Naive thymus-derived CD8-positive, alpha-beta T cell (primary cell): Measurements from ENCODE around the gene CTSF. TPM values are rescaled to one million over a fixed set of nuclear protein-coding genes. Genes with fewer than 3 reads are reported as not detected.
"Not testable (repeated sequence)": the region's sequence is repeated elsewhere in the genome, so short reads cannot be mapped to it uniquely, and the experiment has no call there.

ENCODE experiments used
- ATAC-seq, 2 donors: fragments of 150-1000 bp; cut with Tn5 transposase in 1 of 2; sonication (Bioruptor Pico), chemical (Tn5 transposase) in 1 of 2; 1 replicate in 1 of 2; 2 replicates in 1 of 2; pipeline ENCODE4 v1.10.0; 2021; ENCODE audit warnings: mild to moderate bottlenecking in 2 of 2, moderate library complexity in 2 of 2
- POLR2A ChIA-PET: fragments of 350-600 bp; sonication (Branson Sonifier 250); formaldehyde crosslinking; loops from one replicate; lab custom pipeline; 2021; ENCODE audit warnings: antibody characterized with exemption; lab: Charles Lee
- DNase-seq, 10 donors: peaks; one replicate each; pipeline versions ENCODE4 v3.0.0 to v3.0.0-alpha.2; 2020 to 2022
- H3K27ac Mint-ChIP-seq, 10 donors: one replicate each; pipeline ENCODE4 v1.8.0; 2020 to 2022; ENCODE audit warnings: mild to moderate bottlenecking in 10 of 10, mixed read lengths in 10 of 10, moderate library complexity in 4 of 10, inconsistent platforms in 1 of 10
- H3K27me3 Mint-ChIP-seq, 5 donors: one replicate each; pipeline ENCODE4 v1.8.0; 2021 to 2022; ENCODE audit warnings: mixed read lengths in 5 of 5
- H3K36me3 Mint-ChIP-seq, 3 donors: one replicate each; pipeline ENCODE4 v1.8.0; 2020 to 2022; ENCODE audit warnings: mixed read lengths in 3 of 3, mild to moderate bottlenecking in 2 of 3, inconsistent platforms in 1 of 3
- H3K4me1 Mint-ChIP-seq, 4 donors: one replicate each; pipeline ENCODE4 v1.8.0; 2021 to 2022; ENCODE audit warnings: mixed read lengths in 4 of 4
- H3K4me3 Mint-ChIP-seq, 10 donors: one replicate each; pipeline ENCODE4 v1.8.0; 2020 to 2022; ENCODE audit warnings: mild to moderate bottlenecking in 10 of 10, mixed read lengths in 10 of 10, moderate library complexity in 6 of 10, inconsistent platforms in 1 of 10
- H3K9me3 Mint-ChIP-seq, 9 donors: one replicate each; pipeline ENCODE4 v1.8.0; 2020 to 2022; ENCODE audit warnings: mixed read lengths in 9 of 9, mild to moderate bottlenecking in 3 of 9, inconsistent platforms in 1 of 9, moderate library complexity in 1 of 9
- polyA plus RNA-seq, 3 donors: library from polyadenylated mRNA; unstranded; fragments of 300-500 nt; fragmentation: Illumina TruSeq; gene quantifications; one replicate each; pipeline ENCODE4 v1.2.3, GENCODE V29; 2021
- total RNA-seq, 8 experiments: library from RNA in 2 of 8; stranded (reverse) in 2 of 8; gene quantifications; one replicate each; pipeline ENCODE4 v1.2.3 and lab custom pipeline; 2021 to 2026

CTSF gene
- total and polyA plus RNA-seq, 5 experiments from 2014 or later: 25.1 to 58.4 (median 40.9) TPM

DNA sequence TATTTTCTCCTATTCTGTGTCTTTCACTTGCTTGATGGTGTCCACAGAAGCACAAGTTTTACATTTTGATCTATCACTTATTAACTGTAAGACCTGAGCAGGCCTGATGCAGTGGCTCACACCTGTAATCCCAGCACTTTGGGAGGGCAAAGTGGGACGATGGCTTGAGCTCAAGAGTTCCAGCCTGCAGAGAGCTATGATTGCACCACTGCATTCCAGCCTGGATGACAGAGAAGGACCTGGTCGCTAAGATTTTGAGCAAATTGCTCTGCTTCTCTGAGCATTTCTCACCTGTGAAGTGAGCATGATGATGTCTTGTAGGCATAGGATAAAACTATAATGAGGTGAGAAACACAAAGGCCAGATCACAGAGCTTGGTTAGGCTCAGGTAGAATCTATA is 17.7 kb upstream of the CTSF start:
- Mint-ChIP-seq H3K36me3 (peaks cover 0 to 1% (median 0%) of the 10 kb centered on the region in 3 donors), H3K27ac (no peak overlapping the region), H3K27me3 (peaks cover 0 to 2% (median 0%) of the 10 kb centered on the region in 5 donors), H3K4me1 (no peaks in the 10 kb centered on the region), H3K9me3 (peaks cover 0 to 14% (median 8%) of the 10 kb centered on the region in 9 donors), H3K4me3 (no peak overlapping the region)
- POLR2A ChIA-PET: no interaction called here
- no peak for DNase-seq
- no peak for ATAC-seq

DNA sequence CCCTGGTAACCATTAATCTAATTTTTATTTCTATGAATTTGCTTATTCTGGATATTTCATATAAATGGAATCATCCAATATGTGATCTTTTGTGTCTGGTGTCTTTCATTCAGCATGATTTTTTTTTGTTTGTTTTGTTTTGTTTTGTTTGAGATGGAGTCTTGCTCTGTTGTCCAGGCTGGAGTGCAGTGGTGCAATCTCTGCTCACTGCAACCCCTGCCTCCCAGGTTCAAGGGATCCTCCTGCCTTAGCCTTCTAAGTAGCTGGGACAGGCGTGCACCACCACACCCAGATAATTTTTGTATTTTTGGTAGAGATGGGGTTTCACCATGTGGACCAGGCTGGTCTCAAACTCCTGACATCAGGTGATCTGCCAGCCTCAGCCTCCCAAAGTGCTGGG is 17.0 kb upstream of the CTSF start:
- ATAC-seq, POLR2A ChIA-PET, H3K4me3 Mint-ChIP-seq, DNase-seq, H3K27me3 Mint-ChIP-seq, H3K36me3 Mint-ChIP-seq, H3K27ac Mint-ChIP-seq, H3K4me1 Mint-ChIP-seq: not testable (repeated sequence)
- H3K9me3 Mint-ChIP-seq: peaks cover 0 to 14% (median 8%) of the 10 kb centered on the region in 9 donors

- H3K4me3 Mint-ChIP-seq, H3K27ac Mint-ChIP-seq, DNase-seq, H3K36me3 Mint-ChIP-seq, ATAC-seq, POLR2A ChIA-PET, H3K27me3 Mint-ChIP-seq: not testable (repeated sequence)
- H3K9me3 Mint-ChIP-seq: peaks cover 0 to 14% (median 8%) of the 10 kb centered on the region in 9 donors
- peaks cover 6 to 14% (median 9%) of the 10 kb centered on the region in 4 donors for H3K4me1 Mint-ChIP-seq
These were observed 14.2 kb upstream of the CTSF start for GRCh38 chr11:66582565-66583147.

DNA sequence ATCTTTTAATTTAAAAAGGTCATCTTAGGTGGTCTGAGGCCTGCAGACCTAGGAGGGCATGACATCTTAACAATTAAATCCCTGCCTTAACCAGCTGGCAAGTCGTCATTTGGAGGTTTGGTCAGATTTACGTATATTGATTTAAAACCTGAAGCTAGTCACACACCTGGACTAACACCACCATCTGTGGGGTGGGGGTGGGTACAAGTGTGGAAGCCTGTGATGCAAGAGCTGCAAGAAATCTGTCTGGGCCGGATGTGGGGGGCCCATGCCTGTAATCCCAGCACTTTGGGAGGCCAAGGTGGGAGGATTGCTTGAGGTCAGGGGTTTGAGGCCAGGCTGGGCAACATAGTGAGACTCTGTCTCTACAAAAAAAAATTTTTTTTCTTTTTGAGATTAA is 12.9 kb upstream of the CTSF start:
- ATAC-seq: no peak
- DNase-seq: no peak
- Mint-ChIP-seq H3K36me3 (peaks cover 0 to 1% (median 0%) of the 10 kb centered on the region in 3 donors), H3K4me3 (no peak overlapping the region), H3K27ac (peak overlapping the region in 1 of 10 donors; percentile 15), H3K4me1 (peaks cover 6 to 14% (median 9%) of the 10 kb centered on the region in 4 donors), H3K27me3 (peaks cover 0 to 8% (median 6%) of the 10 kb centered on the region in 5 donors), H3K9me3 (peaks cover 0 to 14% (median 8%) of the 10 kb centered on the region in 9 donors)
- POLR2A ChIA-PET: interaction anchor here (1.1 to 3.4 kb wide), 2 partner anchors 58 to 97 kb away, joined by 3 to 46 read pairs; partner anchors contain the start of gene RBM4B

GRCh38 chr11:66580803-66581202 is 12.4 kb upstream of the CTSF start:
- Mint-ChIP-seq H3K36me3 (peaks cover 0 to 1% (median 0%) of the 10 kb centered on the region in 3 donors), H3K27ac (peak overlapping the region in 1 of 10 donors; percentile 15), H3K27me3 (peaks cover 0 to 10% (median 8%) of the 10 kb centered on the region in 5 donors), H3K4me1 (peaks cover 6 to 14% (median 9%) of the 10 kb centered on the region in 4 donors), H3K4me3 (no peak overlapping the region), H3K9me3 (peaks cover 0 to 14% (median 8%) of the 10 kb centered on the region in 9 donors)
- POLR2A ChIA-PET: interaction anchor here (1.1 to 3.4 kb wide), 2 partner anchors 58 to 98 kb away, joined by 3 to 46 read pairs; partner anchors contain the start of gene RBM4B
- DNase-seq (no peak), ATAC-seq (no peak)

DNA sequence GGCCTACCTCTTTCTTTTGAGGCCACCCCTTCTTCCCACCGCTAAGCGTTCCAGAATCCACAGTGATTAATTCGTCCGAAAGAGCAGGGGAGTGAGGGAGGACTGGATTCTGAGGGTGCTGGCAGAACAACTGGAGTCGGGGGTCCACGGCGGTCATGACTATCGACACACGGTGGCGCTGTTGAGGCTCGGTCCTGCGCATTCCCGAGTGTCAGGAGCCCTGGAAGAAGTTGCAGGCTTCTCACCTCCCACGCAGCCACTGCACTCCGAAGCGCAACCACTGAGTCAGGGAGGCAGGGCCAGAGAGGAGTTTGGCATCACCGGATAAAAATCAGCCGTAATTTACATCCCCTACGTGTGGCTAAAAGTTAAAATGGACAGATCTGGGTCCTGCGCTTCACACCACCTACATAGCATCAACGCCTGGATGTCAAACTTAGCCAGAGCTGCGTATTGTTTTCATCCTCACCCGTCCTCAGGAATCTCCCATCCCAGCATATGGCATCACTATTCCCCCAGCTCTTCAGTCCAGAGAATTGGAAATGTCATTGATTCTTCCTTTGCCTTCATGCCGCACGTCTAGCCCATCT is 10.7 kb upstream of the CTSF start:
- Mint-ChIP-seq H3K27me3 (peaks cover 6 to 22% (median 19%) of the 10 kb centered on the region in 5 donors), H3K4me1 (peaks cover 6 to 14% (median 9%) of the 10 kb centered on the region in 4 donors), H3K36me3 (peaks cover 0 to 1% (median 0%) of the 10 kb centered on the region in 3 donors), H3K4me3 (peak overlapping the region in 1 of 10 donors; percentile 19), H3K9me3 (peaks cover 0 to 14% (median 8%) of the 10 kb centered on the region in 9 donors), H3K27ac (peak overlapping the region in 3 of 10 donors; percentile 5 to 60 (median 17))
- ATAC-seq: peak; percentile 86 to 99
- POLR2A ChIA-PET: interaction anchor here (0.5 to 3.4 kb wide), 4 partner anchors 40 to 262 kb away, joined by 3 to 46 read pairs (median 4); partner anchors contain the start of gene RBM4B
- DNase-seq: peak; percentile 64 to 89 (median 76)

DNA sequence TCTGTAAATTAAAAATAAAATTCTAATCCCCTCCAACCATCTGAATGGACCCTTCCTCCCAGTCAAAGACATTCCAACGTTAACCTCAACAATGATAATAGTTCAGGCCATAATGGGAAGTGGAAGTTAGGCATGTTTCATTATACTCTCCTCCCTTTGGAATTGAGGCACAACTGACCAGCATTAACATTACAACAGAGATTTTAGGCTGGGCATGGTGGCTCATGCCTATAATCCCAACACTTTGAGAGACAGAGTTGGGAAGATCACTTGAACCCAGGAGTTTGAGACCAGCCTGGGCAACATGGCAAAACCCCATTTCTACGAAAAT is 2.4 kb upstream of the CTSF start:
- Mint-ChIP-seq H3K27ac (no peak overlapping the region), H3K4me3 (peak overlapping the region in 1 of 10 donors; percentile 28), H3K36me3 (no peaks in the 10 kb centered on the region), H3K9me3 (no peaks in the 10 kb centered on the region), H3K27me3 (peaks cover 8 to 14% (median 10%) of the 10 kb centered on the region in 5 donors), H3K4me1 (peaks cover 0 to 16% (median 10%) of the 10 kb centered on the region in 4 donors)
- POLR2A ChIA-PET: interaction anchor here (0.7 kb wide), 2 partner anchors 11 to 343 kb away, joined by 4 read pairs; no protein-coding TSS in a partner anchor
- DNase-seq (no peak), ATAC-seq (no peak)

- peaks cover 0 to 16% (median 10%) of the 10 kb centered on the region in 4 donors for H3K4me1 Mint-ChIP-seq
These were observed 1.9 kb upstream of the CTSF start for GRCh38 chr11:66570079-66570849.

DNA sequence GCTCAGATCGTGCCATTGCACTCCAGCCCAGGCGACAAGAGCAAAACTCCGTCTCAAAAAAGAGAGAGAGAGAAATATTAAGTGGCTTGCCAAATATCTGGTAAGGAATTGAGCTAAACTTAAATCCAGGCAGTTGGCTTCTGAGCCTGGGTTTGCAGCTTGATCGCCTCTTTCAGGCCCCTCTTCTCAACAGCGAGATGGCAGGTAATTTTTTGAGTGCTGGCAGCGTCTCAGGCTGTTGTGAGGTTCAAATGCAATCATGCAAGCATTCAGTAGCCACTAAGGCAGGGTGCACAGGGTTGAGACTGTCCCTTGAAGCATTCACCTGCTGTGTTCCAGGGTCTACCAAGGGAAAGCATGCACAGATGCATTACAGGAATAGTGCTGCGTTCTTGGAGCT is 670 bp upstream of the CTSF start:
- Mint-ChIP-seq H3K27me3 (peaks cover 0 to 4% (median 0%) of the 10 kb centered on the region in 5 donors), H3K27ac (peak overlapping the region in 2 of 10 donors; percentile 91 to 95), H3K9me3 (no peaks in the 10 kb centered on the region), H3K4me3 (peak overlapping the region in 8 of 10 donors; percentile 75 to 89 (median 86)), H3K4me1 (peaks cover 0 to 18% (median 10%) of the 10 kb centered on the region in 4 donors), H3K36me3 (peaks cover 0 to 2% (median 0%) of the 10 kb centered on the region in 3 donors)
- POLR2A ChIA-PET: interaction anchor here (0.6 to 2.6 kb wide), 13 partner anchors 9 to 273 kb away, joined by 3 to 26 read pairs (median 4); partner anchors contain the start of genes ACTN3, DPP3, MRPL11 and RBM14
- DNase-seq (no peak), ATAC-seq (no peak)

More at GRCh38 chr11:66570079-66570849, 1.9 kb upstream of the CTSF start:
- H3K9me3 Mint-ChIP-seq: no peaks in the 10 kb centered on the region
- peaks cover 5 to 10% (median 6%) of the 10 kb centered on the region in 5 donors for H3K27me3 Mint-ChIP-seq
- peak overlapping the region in 3 of 10 donors; percentile 7 to 65 (median 19) for H3K27ac Mint-ChIP-seq
- ATAC-seq (no peak), DNase-seq (no peak)
- peak overlapping the region in 4 of 10 donors; percentile 15 to 51 (median 40) for H3K4me3 Mint-ChIP-seq
- no peaks in the 10 kb centered on the region for H3K36me3 Mint-ChIP-seq
- POLR2A ChIA-PET: interaction anchor here (0.7 to 2.6 kb wide), 4 partner anchors 25 to 272 kb away, joined by 3 to 26 read pairs (median 4); partner anchors contain the start of genes RBM4B and ZDHHC24

DNA sequence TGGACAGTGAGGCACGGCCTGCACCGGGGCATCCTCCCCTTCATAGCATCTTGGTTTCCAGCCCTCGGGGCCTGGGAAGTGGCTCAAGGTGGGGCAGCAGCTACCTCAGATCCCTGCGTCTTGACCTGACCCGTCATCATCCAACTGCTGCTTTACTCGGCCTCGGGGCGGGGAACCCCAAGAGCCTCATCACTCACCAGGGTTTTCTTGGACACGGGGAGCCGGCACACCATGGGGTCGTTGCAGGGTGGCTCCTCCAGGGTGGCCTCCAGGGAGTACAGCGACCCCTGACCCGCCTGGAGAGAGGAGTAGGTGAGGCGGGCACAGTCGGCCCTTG is 651 bp downstream of the CTSF start:
- peak in 1 of 2 donors; percentile 7 for ATAC-seq
- peaks cover 0 to 2% (median 0%) of the 10 kb centered on the region in 5 donors for H3K27me3 Mint-ChIP-seq
- H3K27ac Mint-ChIP-seq: peak overlapping the region in 2 of 10 donors; percentile 41 to 50
- H3K36me3 Mint-ChIP-seq: peaks cover 0 to 2% (median 0%) of the 10 kb centered on the region in 3 donors
- peak overlapping the region; percentile 56 to 87 (median 78) for H3K4me3 Mint-ChIP-seq
- peaks cover 0 to 18% (median 10%) of the 10 kb centered on the region in 4 donors for H3K4me1 Mint-ChIP-seq
- POLR2A ChIA-PET: interaction anchor here (0.6 to 2.6 kb wide), 10 partner anchors 8 to 668 kb away, joined by 3 to 26 read pairs (median 6); partner anchors contain the start of genes ACTN3, DPP3, RBM14 and RBM4
- no peak for DNase-seq
- H3K9me3 Mint-ChIP-seq: no peaks in the 10 kb centered on the region

- ATAC-seq (no peak), DNase-seq (no peak)
- H3K36me3 Mint-ChIP-seq: peaks cover 0 to 2% (median 0%) of the 10 kb centered on the region in 3 donors
- POLR2A ChIA-PET: no interaction called here
- H3K4me3 Mint-ChIP-seq: peak overlapping the region in 7 of 10 donors; percentile 22 to 73 (median 48)
- H3K4me1 Mint-ChIP-seq: peaks cover 0 to 18% (median 10%) of the 10 kb centered on the region in 4 donors
- H3K9me3 Mint-ChIP-seq: no peaks in the 10 kb centered on the region
- H3K27ac Mint-ChIP-seq: peak overlapping the region in 2 of 10 donors; percentile 41 to 68
- H3K27me3 Mint-ChIP-seq: peaks cover 0 to 2% (median 0%) of the 10 kb centered on the region in 5 donors
These were observed 2.2 kb downstream of the CTSF start for GRCh38 chr11:66566221-66566620.

DNA sequence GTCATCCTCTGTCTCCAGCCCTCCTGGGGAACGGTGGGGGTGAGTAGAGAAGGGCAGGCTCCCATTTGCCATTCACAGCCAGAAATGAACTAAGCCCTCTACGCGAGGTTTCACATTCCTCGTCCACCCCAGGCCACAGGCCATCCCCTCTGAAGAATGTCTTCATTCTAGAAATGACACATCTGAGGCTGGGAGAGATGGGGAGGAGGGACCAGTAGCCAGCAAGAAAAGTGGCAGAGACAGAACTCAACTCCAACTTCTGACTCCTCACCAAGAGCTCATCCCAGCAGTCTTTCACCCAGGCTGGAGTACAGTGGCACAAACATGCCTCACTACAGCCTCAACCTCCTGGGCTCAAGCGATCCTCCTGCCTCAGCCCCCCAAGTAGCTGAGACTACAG is 3.4 kb downstream of the CTSF start:
- no peak for DNase-seq
- no peak for ATAC-seq
- H3K36me3 Mint-ChIP-seq: peaks cover 0 to 2% (median 0%) of the 10 kb centered on the region in 3 donors
- H3K4me1 Mint-ChIP-seq: peaks cover 0 to 18% (median 10%) of the 10 kb centered on the region in 4 donors
- H3K27ac Mint-ChIP-seq: peak overlapping the region in 1 of 10 donors; percentile 32
- POLR2A ChIA-PET: interaction anchor here (2.7 kb wide), 1 partner anchor 19 kb away, joined by 10 read pairs; the partner anchor contains the start of genes ACTN3 and ZDHHC24
- H3K27me3 Mint-ChIP-seq: no peaks in the 10 kb centered on the region
- no peaks in the 10 kb centered on the region for H3K9me3 Mint-ChIP-seq
- H3K4me3 Mint-ChIP-seq: no peak overlapping the region
